Dedifferentiated amniotic fluid mesenchymal stem cell (primary cell): Measurements from ENCODE around the gene PGR.

ENCODE experiments used
- DNase-seq: peaks from one replicate; pipeline ENCODE4 v3.0.0-alpha.2; 2016; ENCODE audit errors: extremely low spot score

Gene PGR

GRCh38 chr11:101129203-101129943 is at the start of gene PGR:
Gene PGR (minus strand): TSS chr11:101129813. CDS start chr11:101129070, 743 bp downstream.
- no peak for DNase-seq

- no peak for DNase-seq
These were observed 46.8 kb upstream of the PGR start for GRCh38 chr11:101176381-101176780.

GRCh38 chr11:101169944-101170343 is 40.3 kb upstream of the PGR start:
- DNase-seq, result no peak

- no peak for DNase-seq
These were observed 36.4 kb upstream of the PGR start for GRCh38 chr11:101166038-101166437.

GRCh38 chr11:101158119-101158518 is 28.5 kb upstream of the PGR start:
- DNase-seq, result no peak

- no peak for DNase-seq
These were observed 8.8 kb upstream of the PGR start for GRCh38 chr11:101138245-101138930.

- DNase-seq, result no peak
These were observed 3.6 kb upstream of the PGR start for GRCh38 chr11:101133190-101133589.

- DNase-seq, result no peak
These were observed 926 bp downstream of the PGR start for GRCh38 chr11:101128571-101129202.

GRCh38 chr11:101127699-101128570 is 1.7 kb downstream of the PGR start:
- no peak for DNase-seq

- no peak for DNase-seq
These were observed 2.4 kb downstream of the PGR start for GRCh38 chr11:101127197-101127698.

GRCh38 chr11:101126551-101127196 is 2.9 kb downstream of the PGR start:
- no peak for DNase-seq

- no peak for DNase-seq
These were observed 13.9 kb downstream of the PGR start for GRCh38 chr11:101115671-101116160.

GRCh38 chr11:101113540-101113939 is 16.1 kb downstream of the PGR start:
- no peak for DNase-seq

GRCh38 chr11:101104716-101105115 is 24.9 kb downstream of the PGR start:
- DNase-seq, result no peak

GRCh38 chr11:101103433-101103832 is 26.2 kb downstream of the PGR start:
- no peak for DNase-seq

- DNase-seq, result no peak
These were observed 29.0 kb downstream of the PGR start for GRCh38 chr11:101100601-101101000.

- DNase-seq, result no peak
These were observed 33.4 kb downstream of the PGR start for GRCh38 chr11:101096036-101096704.

- no peak for DNase-seq
These were observed 37.8 kb downstream of the PGR start for GRCh38 chr11:101091781-101092180.

GRCh38 chr11:101090679-101091270 is 38.8 kb downstream of the PGR start:
- DNase-seq, result no peak

GRCh38 chr11:101083335-101083734 is 46.3 kb downstream of the PGR start:
- no peak for DNase-seq
